Tibial nerve (tissue), 4 donors: Measurements from ENCODE around the gene ABCA7.

Experiments
- CTCF ChIP-seq, 5 experiments: fragments of 200-600 bp in 3 of 5; fragments of 450-650 bp in 2 of 5; sonication (generic) in 3 of 5; IDR thresholded peaks; one replicate each; pipeline ENCODE4 v1.5.1; 2016 to 2019; ENCODE audit warnings: antibody characterized with exemption in 5 of 5, mild to moderate bottlenecking in 3 of 5, moderate library complexity in 2 of 5
- EP300 ChIP-seq, 2 donors: sonication (generic); formaldehyde crosslinking; IDR thresholded peaks; one replicate each; pipeline ENCODE4 v1.6.1; 2017; ENCODE audit warnings: antibody characterized with exemption in 2 of 2, mild to moderate bottlenecking in 1 of 2
- POLR2A ChIP-seq, 2 donors: fragments of 450-650 bp; IDR thresholded peaks; one replicate each; pipeline ENCODE4 v1.6.1; 2017; ENCODE audit warnings: antibody characterized with exemption in 2 of 2, mild to moderate bottlenecking in 2 of 2, moderate library complexity in 2 of 2

DNA sequence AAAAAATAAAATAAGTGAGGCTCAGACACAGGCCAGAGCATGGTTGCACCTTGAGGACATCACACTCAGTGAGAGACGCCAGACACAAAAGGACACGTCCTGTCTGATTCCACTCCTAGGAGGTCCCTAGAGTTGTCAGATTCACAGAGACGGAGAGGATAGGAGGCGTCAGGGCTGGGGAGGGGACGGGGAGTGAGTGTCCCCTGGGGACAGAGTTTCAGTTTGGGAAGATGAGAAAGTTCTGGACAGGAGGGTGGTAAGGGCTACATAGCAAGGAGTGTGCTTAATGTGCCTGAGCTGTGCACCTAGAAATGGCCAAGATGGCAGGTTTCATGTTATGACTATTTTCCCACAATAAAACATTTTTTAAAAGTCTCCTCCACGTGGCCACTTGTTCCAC is 41.8 kb upstream of the ABCA7 start:
- TF ChIP-seq CTCF (IDR thresholded peaks at IDR 0.05), result no peak
- TF ChIP-seq POLR2A (IDR thresholded peaks at IDR 0.05), result no peak
- no peak for TF ChIP-seq EP300 (IDR thresholded peaks at IDR 0.05)
